ENCODE data around the gene KCNAB2.

DNA sequence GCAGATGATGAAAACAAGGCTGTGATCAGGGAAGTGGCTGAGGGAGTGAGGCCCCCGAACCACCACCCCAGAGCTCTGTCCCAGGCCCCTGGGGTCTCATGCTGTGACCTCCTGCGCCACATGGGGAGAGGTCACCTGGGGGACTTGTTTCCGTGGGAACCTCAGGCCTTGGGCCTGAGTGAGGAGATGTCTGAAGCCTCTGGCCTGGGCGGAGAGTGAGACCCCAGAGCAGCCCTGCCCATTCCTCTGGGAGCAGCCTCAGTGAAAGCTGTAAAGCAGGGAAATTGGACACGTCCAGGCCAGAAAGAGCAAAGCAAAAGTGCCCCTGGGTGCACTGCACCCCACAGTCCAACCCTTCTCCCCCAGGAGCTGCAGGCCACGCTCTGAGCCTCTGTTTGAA, 37.0 kb upstream of the KCNAB2 start:
- TF ChIP-seq ZC3H10 (CRISPR knock-in tag; IDR thresholded peaks at IDR 0.05) (no peak), ESRRG (CRISPR knock-in tag; IDR thresholded peaks at IDR 0.05) (no peak), RARB (CRISPR knock-in tag; IDR thresholded peaks at IDR 0.05) (no peak), TCF4 (CRISPR knock-in tag; IDR thresholded peaks at IDR 0.05; ENCODE audit: borderline replicate concordance) (no peak), SNAI2 (CRISPR knock-in tag; IDR thresholded peaks at IDR 0.05) (no peak), BACH2 (CRISPR knock-in tag; IDR thresholded peaks at IDR 0.05; ENCODE audit: borderline replicate concordance) (no peak), ZNF70 (CRISPR knock-in tag; IDR thresholded peaks at IDR 0.05) (no peak), ZFP3 (CRISPR knock-in tag; IDR thresholded peaks at IDR 0.05) (no peak), ZNF565 (CRISPR knock-in tag; conservative IDR thresholded peaks at IDR 0.05; ENCODE audit: low read depth) (no peak), PPARA (CRISPR knock-in tag; IDR thresholded peaks at IDR 0.05; ENCODE audit: borderline replicate concordance) (no peak), ZNF8 (CRISPR knock-in tag; IDR thresholded peaks at IDR 0.05) (no peak)
- TF ChIP-seq, protein P1, sequence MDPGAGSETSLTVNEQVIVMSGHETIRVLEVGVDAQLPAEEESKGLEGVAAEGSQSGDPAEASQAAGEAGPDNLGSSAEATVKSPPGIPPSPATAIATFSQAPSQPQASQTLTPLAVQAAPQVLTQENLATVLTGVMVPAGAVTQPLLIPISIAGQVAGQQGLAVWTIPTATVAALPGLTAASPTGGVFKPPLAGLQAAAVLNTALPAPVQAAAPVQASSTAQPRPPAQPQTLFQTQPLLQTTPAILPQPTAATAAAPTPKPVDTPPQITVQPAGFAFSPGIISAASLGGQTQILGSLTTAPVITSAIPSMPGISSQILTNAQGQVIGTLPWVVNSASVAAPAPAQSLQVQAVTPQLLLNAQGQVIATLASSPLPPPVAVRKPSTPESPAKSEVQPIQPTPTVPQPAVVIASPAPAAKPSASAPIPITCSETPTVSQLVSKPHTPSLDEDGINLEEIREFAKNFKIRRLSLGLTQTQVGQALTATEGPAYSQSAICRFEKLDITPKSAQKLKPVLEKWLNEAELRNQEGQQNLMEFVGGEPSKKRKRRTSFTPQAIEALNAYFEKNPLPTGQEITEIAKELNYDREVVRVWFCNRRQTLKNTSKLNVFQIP (CRISPR knock-in tag; IDR thresholded peaks at IDR 0.05; ENCODE audit: borderline replicate concordance, low read depth): no peak
- TF ChIP-seq, protein P2, sequence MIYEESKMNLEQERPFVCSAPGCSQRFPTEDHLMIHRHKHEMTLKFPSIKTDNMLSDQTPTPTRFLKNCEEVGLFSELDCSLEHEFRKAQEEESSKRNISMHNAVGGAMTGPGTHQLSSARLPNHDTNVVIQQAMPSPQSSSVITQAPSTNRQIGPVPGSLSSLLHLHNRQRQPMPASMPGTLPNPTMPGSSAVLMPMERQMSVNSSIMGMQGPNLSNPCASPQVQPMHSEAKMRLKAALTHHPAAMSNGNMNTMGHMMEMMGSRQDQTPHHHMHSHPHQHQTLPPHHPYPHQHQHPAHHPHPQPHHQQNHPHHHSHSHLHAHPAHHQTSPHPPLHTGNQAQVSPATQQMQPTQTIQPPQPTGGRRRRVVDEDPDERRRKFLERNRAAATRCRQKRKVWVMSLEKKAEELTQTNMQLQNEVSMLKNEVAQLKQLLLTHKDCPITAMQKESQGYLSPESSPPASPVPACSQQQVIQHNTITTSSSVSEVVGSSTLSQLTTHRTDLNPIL (CRISPR knock-in tag; IDR thresholded peaks at IDR 0.05; ENCODE audit: low read depth): no peak
- TF ChIP-seq, protein P3, sequence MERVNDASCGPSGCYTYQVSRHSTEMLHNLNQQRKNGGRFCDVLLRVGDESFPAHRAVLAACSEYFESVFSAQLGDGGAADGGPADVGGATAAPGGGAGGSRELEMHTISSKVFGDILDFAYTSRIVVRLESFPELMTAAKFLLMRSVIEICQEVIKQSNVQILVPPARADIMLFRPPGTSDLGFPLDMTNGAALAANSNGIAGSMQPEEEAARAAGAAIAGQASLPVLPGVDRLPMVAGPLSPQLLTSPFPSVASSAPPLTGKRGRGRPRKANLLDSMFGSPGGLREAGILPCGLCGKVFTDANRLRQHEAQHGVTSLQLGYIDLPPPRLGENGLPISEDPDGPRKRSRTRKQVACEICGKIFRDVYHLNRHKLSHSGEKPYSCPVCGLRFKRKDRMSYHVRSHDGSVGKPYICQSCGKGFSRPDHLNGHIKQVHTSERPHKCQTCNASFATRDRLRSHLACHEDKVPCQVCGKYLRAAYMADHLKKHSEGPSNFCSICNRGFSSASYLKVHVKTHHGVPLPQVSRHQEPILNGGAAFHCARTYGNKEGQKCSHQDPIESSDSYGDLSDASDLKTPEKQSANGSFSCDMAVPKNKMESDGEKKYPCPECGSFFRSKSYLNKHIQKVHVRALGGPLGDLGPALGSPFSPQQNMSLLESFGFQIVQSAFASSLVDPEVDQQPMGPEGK (CRISPR knock-in tag; IDR thresholded peaks at IDR 0.05; ENCODE audit: borderline replicate concordance): no peak

Data from SK-N-SH treated with all-trans-retinoic acid at 6 μM for 48 hours (cell line).